GM23248 (cell line): Measurements from ENCODE around the gene RSPH10B2. TPM values are rescaled to one million over a fixed set of nuclear protein-coding genes. Genes with fewer than 3 reads are reported as not detected.
"Not testable (repeated sequence)": the region's sequence is repeated elsewhere in the genome, so short reads cannot be mapped to it uniquely, and the experiment has no call there.

ENCODE experiments used
- DNase-seq: peaks from one replicate; pipeline ENCODE4 v3.0.0-alpha.2; 2015
- H2AFZ ChIP-seq: fragments of 200-600 bp; sonication (generic); 2 replicates; pipeline ENCODE4 v1.6.1; 2016; ENCODE audit warnings: antibody characterized with exemption
- H3F3A ChIP-seq: fragments of 200-600 bp; sonication (generic); 2 replicates; pipeline ENCODE4 v1.6.1; 2016; ENCODE audit warnings: mild to moderate bottlenecking, antibody characterized with exemption, mixed run types; ENCODE audit not compliant: insufficient read depth
- H3K27ac ChIP-seq: fragments of 200-600 bp; sonication (generic); 2 replicates; pipeline ENCODE4 v1.5.1; 2016; ENCODE audit warnings: mild to moderate bottlenecking
- H3K27me3 ChIP-seq: fragments of 200-600 bp; sonication (generic); replicated peaks from 2 replicates; pipeline ENCODE4 v1.6.1; 2016; ENCODE audit warnings: mild to moderate bottlenecking; ENCODE audit not compliant: insufficient read depth
- H3K36me3 ChIP-seq: fragments of 200-600 bp; sonication (generic); 2 replicates; pipeline ENCODE4 v1.6.1; 2016; ENCODE audit warnings: low read depth, mild to moderate bottlenecking
- H3K4me1 ChIP-seq: fragments of 200-600 bp; sonication (generic); 2 replicates; pipeline ENCODE4 v1.6.1; 2016; ENCODE audit warnings: mild to moderate bottlenecking; ENCODE audit not compliant: insufficient read depth
- H3K4me2 ChIP-seq: fragments of 200-600 bp; sonication (generic); one replicate; pipeline ENCODE4 v1.6.1; 2016; ENCODE audit warnings: mild to moderate bottlenecking; ENCODE audit not compliant: unreplicated experiment
- H3K4me3 ChIP-seq: fragments of 200-600 bp; sonication (generic); 2 replicates; pipeline ENCODE4 v1.5.1; 2016; ENCODE audit warnings: mild to moderate bottlenecking
- H3K79me2 ChIP-seq: fragments of 200-600 bp; sonication (generic); 2 replicates; pipeline ENCODE4 v1.6.1; 2016; ENCODE audit warnings: mild to moderate bottlenecking; ENCODE audit not compliant: insufficient read depth
- H3K9ac ChIP-seq: fragments of 200-600 bp; sonication (generic); 2 replicates; pipeline ENCODE4 v1.6.1; 2016; ENCODE audit warnings: mild to moderate bottlenecking
- H3K9me2 ChIP-seq: fragments of 200-600 bp; sonication (generic); 2 replicates; pipeline ENCODE4 v1.6.1; 2016; ENCODE audit warnings: mixed run types, mild to moderate bottlenecking, moderate library complexity; ENCODE audit not compliant: insufficient read depth
- H3K9me3 ChIP-seq: fragments of 200-600 bp; sonication (generic); one replicate; pipeline ENCODE4 v1.6.1; 2017; ENCODE audit warnings: low read depth
- H4K20me1 ChIP-seq: fragments of 200-600 bp; sonication (generic); 2 replicates; pipeline ENCODE4 v1.6.0; 2016; ENCODE audit not compliant: insufficient read depth
- WGBS, 2 experiments: methylation state at CpG; one replicate each; pipeline ENCODE4 v1.1.6; 2015 to 2017; ENCODE audit warnings: low lambda C conversion rate in 2 of 2, low coverage in 1 of 2; ENCODE audit errors: missing lambda C conversion rate in 2 of 2; 5-methylcytosine and 5-hydroxymethylcytosine counted together
- in situ Hi-C: fragments of 300-500 bp; cut with MboI; formaldehyde crosslinking; loops from 2 replicates; pipeline ENCODE4 v1.15.0; 2020
- polyA plus RNA-seq: library from polyadenylated mRNA; unstranded; fragments of >200 nt; fragmentation: Nextera tagmentation; extraction: Ambion mirVana; gene quantifications from 2 replicates; pipeline ENCODE4 v1.2.1, GENCODE V29; 2016
- total RNA-seq: library from RNA; depleted of rRNA; stranded (reverse); fragments of >200 nt; shearing (Covaris generic); gene quantifications from 2 replicates; pipeline ENCODE4 v1.2.3, GENCODE V29; 2014; rRNA removed

RSPH10B2 gene
- total and polyA plus RNA-seq, 2 experiments from 2014 or later, result not detected

- H3K27me3 ChIP-seq, H3K4me1 ChIP-seq, H3K9me2 ChIP-seq, H3K4me2 ChIP-seq, H3K9me3 ChIP-seq, H3K9ac ChIP-seq, H3K79me2 ChIP-seq, H3K4me3 ChIP-seq, H4K20me1 ChIP-seq, H3F3A ChIP-seq, DNase-seq, H3K27ac ChIP-seq, H3K36me3 ChIP-seq, in situ Hi-C loops, H2AFZ ChIP-seq: not testable (repeated sequence)
- WGBS, 2 experiments, result 77 to 82% methylated on average over 13 to 18 of the region's 18 CpGs
These were observed 93.8 kb downstream of the RSPH10B2 start for GRCh38 chr7:6847751-6848150.

Other genes with a start within 250 kb of the RSPH10B2 start
- not detected in 2 replicates for gene GRID2IP, start 202.6 kb upstream of the RSPH10B2 start, total RNA-seq
- not detected in 2 replicates for gene GRID2IP, start 202.6 kb upstream of the RSPH10B2 start, polyA plus RNA-seq
- 52.5 and 55.4 TPM in 2 replicates for gene ZDHHC4, start 176.6 kb upstream of the RSPH10B2 start, total RNA-seq
- gene ZDHHC4, start 176.6 kb upstream of the RSPH10B2 start, polyA plus RNA-seq, result 68.8 and 72.6 TPM in 2 replicates
- 14.4 and 17.9 TPM in 2 replicates for gene INTS15, start 164.1 kb upstream of the RSPH10B2 start, total RNA-seq
- 11.1 and 11.3 TPM in 2 replicates for gene INTS15, start 164.1 kb upstream of the RSPH10B2 start, polyA plus RNA-seq
- gene ZNF853, start 138.5 kb upstream of the RSPH10B2 start, total RNA-seq, result 0.22 and 0.51 TPM in 2 replicates
- not detected in 2 replicates for gene ZNF853, start 138.5 kb upstream of the RSPH10B2 start, polyA plus RNA-seq
- 14.3 and 28.6 TPM in 2 replicates for gene ZNF316, start 116.8 kb upstream of the RSPH10B2 start, total RNA-seq
- gene ZNF316, start 116.8 kb upstream of the RSPH10B2 start, polyA plus RNA-seq, result 1.1 and 1.2 TPM in 2 replicates
- 19.9 and 21.9 TPM in 2 replicates for gene ZNF12, start 47.2 kb upstream of the RSPH10B2 start, total RNA-seq
- 12.9 and 13.0 TPM in 2 replicates for gene ZNF12, start 47.2 kb upstream of the RSPH10B2 start, polyA plus RNA-seq
- gene CCZ1B, start 72.2 kb downstream of the RSPH10B2 start, total RNA-seq, result 35.9 and 36.7 TPM in 2 replicates
- 55.1 and 55.3 TPM in 2 replicates for gene CCZ1B, start 72.2 kb downstream of the RSPH10B2 start, polyA plus RNA-seq